Measurements from ENCODE around the gene MCC. TPM values are rescaled to one million over a fixed set of nuclear protein-coding genes. Genes with fewer than 3 reads are reported as not detected.

Gene MCC
- total RNA-seq, 1 donor from 2014 or later, result 46.1 TPM

- no peak overlapping the region for H3K4me3 Mint-ChIP-seq (ENCODE audit: unreplicated experiment)
- peaks cover 21% of the 10 kb centered on the region for H3K4me1 Mint-ChIP-seq (ENCODE audit: low read depth, unreplicated experiment)
- no peak for TF ChIP-seq CTCF (IDR thresholded peaks at IDR 0.05; ENCODE audit: partially characterized antibody, unreplicated experiment)
- no peak overlapping the region for H3K27ac Mint-ChIP-seq (ENCODE audit: unreplicated experiment)
- H3K9me3 Mint-ChIP-seq (ENCODE audit: unreplicated experiment), result peaks cover 2% of the 10 kb centered on the region
- H3K27me3 Mint-ChIP-seq (ENCODE audit: unreplicated experiment), result peaks cover 2% of the 10 kb centered on the region
- no peak for DNase-seq
- H3K36me3 Mint-ChIP-seq (ENCODE audit: unreplicated experiment), result no peaks in the 10 kb centered on the region
These were observed 274.5 kb downstream of the MCC start for GRCh38 chr5:113213551-113214425.

GRCh38 chr5:113212244-113212920 is 275.9 kb downstream of the MCC start:
- no peaks in the 10 kb centered on the region for H3K9me3 Mint-ChIP-seq (ENCODE audit: unreplicated experiment)
- no peaks in the 10 kb centered on the region for H3K36me3 Mint-ChIP-seq (ENCODE audit: unreplicated experiment)
- DNase-seq, result no peak
- H3K27me3 Mint-ChIP-seq (ENCODE audit: unreplicated experiment), result no peaks in the 10 kb centered on the region
- peaks cover 10% of the 10 kb centered on the region for H3K4me1 Mint-ChIP-seq (ENCODE audit: low read depth, unreplicated experiment)
- no peak overlapping the region for H3K27ac Mint-ChIP-seq (ENCODE audit: unreplicated experiment)
- no peak for TF ChIP-seq CTCF (IDR thresholded peaks at IDR 0.05; ENCODE audit: partially characterized antibody, unreplicated experiment)
- H3K4me3 Mint-ChIP-seq (ENCODE audit: unreplicated experiment), result no peak overlapping the region

- Mint-ChIP-seq H3K4me3 (ENCODE audit: unreplicated experiment) (no peak overlapping the region), H3K9me3 (ENCODE audit: unreplicated experiment) (no peaks in the 10 kb centered on the region), H3K27me3 (ENCODE audit: unreplicated experiment) (peaks cover 2% of the 10 kb centered on the region), H3K4me1 (ENCODE audit: low read depth, unreplicated experiment) (peaks cover 8% of the 10 kb centered on the region), H3K36me3 (ENCODE audit: unreplicated experiment) (no peaks in the 10 kb centered on the region), H3K27ac (ENCODE audit: unreplicated experiment) (no peak overlapping the region)
- DNase-seq, result no peak
- no peak for TF ChIP-seq CTCF (IDR thresholded peaks at IDR 0.05; ENCODE audit: partially characterized antibody, unreplicated experiment)
These were observed 278.8 kb downstream of the MCC start for GRCh38 chr5:113209498-113209897.

GRCh38 chr5:113205807-113206206 is 282.4 kb downstream of the MCC start:
- no peaks in the 10 kb centered on the region for H3K36me3 Mint-ChIP-seq (ENCODE audit: unreplicated experiment)
- H3K27me3 Mint-ChIP-seq (ENCODE audit: unreplicated experiment), result peaks cover 2% of the 10 kb centered on the region
- no peak for TF ChIP-seq CTCF (IDR thresholded peaks at IDR 0.05; ENCODE audit: partially characterized antibody, unreplicated experiment)
- H3K27ac Mint-ChIP-seq (ENCODE audit: unreplicated experiment), result no peak overlapping the region
- no peak for DNase-seq
- H3K4me3 Mint-ChIP-seq (ENCODE audit: unreplicated experiment), result no peak overlapping the region
- no peaks in the 10 kb centered on the region for H3K9me3 Mint-ChIP-seq (ENCODE audit: unreplicated experiment)
- peaks cover 31% of the 10 kb centered on the region for H3K4me1 Mint-ChIP-seq (ENCODE audit: low read depth, unreplicated experiment)

- Mint-ChIP-seq H3K4me1 (ENCODE audit: low read depth, unreplicated experiment) (peaks cover 36% of the 10 kb centered on the region), H3K27ac (ENCODE audit: unreplicated experiment) (no peak overlapping the region), H3K27me3 (ENCODE audit: unreplicated experiment) (peaks cover 2% of the 10 kb centered on the region)
These were observed 282.9 kb downstream of the MCC start for GRCh38 chr5:113205323-113205722.

More at GRCh38 chr5:113205323-113205722, 282.9 kb downstream of the MCC start:
- Mint-ChIP-seq H3K9me3 (ENCODE audit: unreplicated experiment) (no peaks in the 10 kb centered on the region), H3K4me3 (ENCODE audit: unreplicated experiment) (no peak overlapping the region), H3K36me3 (ENCODE audit: unreplicated experiment) (no peaks in the 10 kb centered on the region)
- TF ChIP-seq CTCF (IDR thresholded peaks at IDR 0.05; ENCODE audit: partially characterized antibody, unreplicated experiment), result no peak
- no peak for DNase-seq
